ELR (cell line): ENCODE results near the gene IGF2BP3.
A peak's percentile ranks its signal among the peaks of the same experiment; 100 is the strongest.

Experiments
- DNase-seq: peaks from one replicate; pipeline ENCODE4 v3.0.0-alpha.2; 2015; ENCODE audit warnings: low read depth

IGF2BP3 gene

GRCh38 chr7:23295401-23295697 lies 174.9 kb downstream of the IGF2BP3 start:
- no peak for DNase-seq

- DNase-seq = no peak
Measured at GRCh38 chr7:23294549-23295400, 175.5 kb downstream of the IGF2BP3 start.

GRCh38 chr7:23293500-23294073 lies 176.7 kb downstream of the IGF2BP3 start:
- DNase-seq = no peak

- DNase-seq = no peak
Measured at GRCh38 chr7:23292623-23293022, 177.7 kb downstream of the IGF2BP3 start.

- no peak for DNase-seq
Measured at GRCh38 chr7:23291957-23292560, 178.2 kb downstream of the IGF2BP3 start.

GRCh38 chr7:23290993-23291392 lies 179.3 kb downstream of the IGF2BP3 start:
- DNase-seq = no peak

GRCh38 chr7:23287612-23288011 lies 182.7 kb downstream of the IGF2BP3 start:
- DNase-seq = no peak

GRCh38 chr7:23285657-23286646 lies 184.3 kb downstream of the IGF2BP3 start:
- no peak for DNase-seq

- no peak for DNase-seq
Measured at GRCh38 chr7:23284871-23285270, 185.4 kb downstream of the IGF2BP3 start.

GRCh38 chr7:23283086-23283485 lies 187.2 kb downstream of the IGF2BP3 start:
- no peak for DNase-seq

- DNase-seq = no peak
Measured at GRCh38 chr7:23279819-23280525, 190.3 kb downstream of the IGF2BP3 start.

GRCh38 chr7:23277359-23277989 lies 192.8 kb downstream of the IGF2BP3 start:
- DNase-seq = peak; percentile 81

- no peak for DNase-seq
Measured at GRCh38 chr7:23276947-23277346, 193.3 kb downstream of the IGF2BP3 start.

GRCh38 chr7:23276376-23276775 lies 193.9 kb downstream of the IGF2BP3 start:
- DNase-seq = peak; percentile 50

- DNase-seq = no peak
Measured at GRCh38 chr7:23275912-23276311, 194.4 kb downstream of the IGF2BP3 start.

- peak; percentile 94 for DNase-seq
Measured at GRCh38 chr7:23273141-23273599, 197.1 kb downstream of the IGF2BP3 start.

- no peak for DNase-seq
Measured at GRCh38 chr7:23272275-23272674, 198.0 kb downstream of the IGF2BP3 start.

- no peak for DNase-seq
Measured at GRCh38 chr7:23268746-23269145, 201.5 kb downstream of the IGF2BP3 start.

- DNase-seq = no peak
Measured at GRCh38 chr7:23268167-23268566, 202.1 kb downstream of the IGF2BP3 start.

GRCh38 chr7:23267357-23267756 lies 202.9 kb downstream of the IGF2BP3 start:
- no peak for DNase-seq

- DNase-seq = no peak
Measured at GRCh38 chr7:23266918-23267317, 203.4 kb downstream of the IGF2BP3 start.
